Activated CD8-positive, alpha-beta T cell treated with anti-CD3 and anti-CD28 coated beads for 36 hours (primary cell): ENCODE data around the gene PAGE2. TPM values are rescaled to one million over a fixed set of nuclear protein-coding genes. Genes with fewer than 3 reads are reported as not detected.

ENCODE experiments used
- ATAC-seq: fragments of 200-7000 bp; cut with Tn5 transposase; one replicate; pipeline ENCODE4 v1.10.0; 2021; ENCODE audit warnings: mild to moderate bottlenecking, moderate library complexity
- CTCF ChIA-PET: fragments of 350-600 bp; sonication (Branson Sonifier 250); formaldehyde crosslinking; loops from one replicate; lab custom pipeline; 2021; ENCODE audit warnings: antibody characterized with exemption; lab: Charles Lee
- POLR2A ChIA-PET: fragments of 350-600 bp; sonication (Branson Sonifier 250); formaldehyde crosslinking; loops from one replicate; lab custom pipeline; 2021; ENCODE audit warnings: antibody characterized with exemption; lab: Charles Lee
- DNase-seq: peaks from one replicate; pipeline ENCODE4 v3.0.0-alpha.2; 2020
- H3K27ac Mint-ChIP-seq: one replicate; pipeline ENCODE4 v1.8.0; 2021; ENCODE audit warnings: mild to moderate bottlenecking, mixed read lengths
- H3K27me3 Mint-ChIP-seq: one replicate; pipeline ENCODE4 v1.8.0; 2021; ENCODE audit warnings: mixed read lengths
- H3K36me3 Mint-ChIP-seq: one replicate; pipeline ENCODE4 v1.8.0; 2021; ENCODE audit warnings: low read depth, mixed read lengths
- H3K4me1 Mint-ChIP-seq: one replicate; pipeline ENCODE4 v1.8.0; 2021; ENCODE audit warnings: low read depth, mixed read lengths
- H3K4me3 Mint-ChIP-seq: one replicate; pipeline ENCODE4 v1.8.0; 2021; ENCODE audit warnings: mild to moderate bottlenecking, moderate library complexity, mixed read lengths
- H3K9me3 Mint-ChIP-seq: one replicate; pipeline ENCODE4 v1.8.0; 2021; ENCODE audit warnings: mixed read lengths
- CTCF ChIP-seq: fragments of 200-600 bp; IDR thresholded peaks from one replicate; pipeline ENCODE4 v1.8.0; 2022; ENCODE audit warnings: antibody characterized with exemption, mild to moderate bottlenecking
- intact Hi-C: fragments of 100-400 bp; cut with micrococcal nuclease; formaldehyde crosslinking; loops from one replicate; pipeline ENCODE4 v1.10.0; 2022
- total RNA-seq, 2 experiments: library from RNA; stranded (reverse); gene quantifications; one replicate each; pipeline ENCODE4 v1.2.3, GENCODE V29; 2021

Gene PAGE2
- total RNA-seq, 2 experiments from 2014 or later, result not detected

GRCh38 chrX:55099162-55099561 lies 10.3 kb downstream of the PAGE2 start:
- no peaks in the 10 kb centered on the region for H3K9me3 Mint-ChIP-seq
- no peak overlapping the region for H3K27ac Mint-ChIP-seq
- no peaks in the 10 kb centered on the region for H3K27me3 Mint-ChIP-seq
- ChIA-PET POLR2A (no interaction called here), CTCF (no interaction called here)
- ATAC-seq, result no peak
- H3K4me1 Mint-ChIP-seq, result no peaks in the 10 kb centered on the region
- no peak for TF ChIP-seq CTCF
- intact Hi-C loops, result no loop called here
- H3K36me3 Mint-ChIP-seq, result no peaks in the 10 kb centered on the region
- no peak overlapping the region for H3K4me3 Mint-ChIP-seq
- DNase-seq, result no peak

GRCh38 chrX:55102754-55103153 lies 13.9 kb downstream of the PAGE2 start:
- DNase-seq (no peak), ATAC-seq (no peak)
- no peaks in the 10 kb centered on the region for H3K9me3 Mint-ChIP-seq
- H3K36me3 Mint-ChIP-seq, result no peaks in the 10 kb centered on the region
- ChIA-PET POLR2A (no interaction called here), CTCF (no interaction called here)
- no peak overlapping the region for H3K27ac Mint-ChIP-seq
- H3K4me1 Mint-ChIP-seq, result no peaks in the 10 kb centered on the region
- no peak for TF ChIP-seq CTCF
- no peaks in the 10 kb centered on the region for H3K27me3 Mint-ChIP-seq
- intact Hi-C loops, result no loop called here
- no peak overlapping the region for H3K4me3 Mint-ChIP-seq

GRCh38 chrX:55107262-55107661 lies 18.4 kb downstream of the PAGE2 start:
- intact Hi-C loops, result no loop called here
- CTCF ChIA-PET, result no interaction called here
- TF ChIP-seq CTCF, result no peak
- no peaks in the 10 kb centered on the region for H3K9me3 Mint-ChIP-seq
- no peaks in the 10 kb centered on the region for H3K4me1 Mint-ChIP-seq
- no peak for ATAC-seq
- H3K36me3 Mint-ChIP-seq, result no peaks in the 10 kb centered on the region
- POLR2A ChIA-PET, result no interaction called here
- H3K4me3 Mint-ChIP-seq, result no peak overlapping the region
- H3K27me3 Mint-ChIP-seq, result no peaks in the 10 kb centered on the region
- no peak for DNase-seq
- H3K27ac Mint-ChIP-seq, result no peak overlapping the region

- no peak for DNase-seq
- intact Hi-C loops, result no loop called here
- POLR2A ChIA-PET, result no interaction called here
- Mint-ChIP-seq H3K4me1 (no peaks in the 10 kb centered on the region), H3K27ac (no peak overlapping the region), H3K36me3 (no peaks in the 10 kb centered on the region), H3K4me3 (no peak overlapping the region), H3K9me3 (no peaks in the 10 kb centered on the region), H3K27me3 (no peaks in the 10 kb centered on the region)
- TF ChIP-seq CTCF, result no peak
- ATAC-seq, result no peak
- CTCF ChIA-PET, result no interaction called here
Measured at GRCh38 chrX:55107911-55108310, 19.1 kb downstream of the PAGE2 start.

- intact Hi-C loops, result no loop called here
- CTCF ChIA-PET, result no interaction called here
- POLR2A ChIA-PET, result no interaction called here
Measured at GRCh38 chrX:55109306-55109705, 20.5 kb downstream of the PAGE2 start.

More at GRCh38 chrX:55109306-55109705, 20.5 kb downstream of the PAGE2 start:
- ATAC-seq (no peak), DNase-seq (no peak)
- H3K27me3 Mint-ChIP-seq, result no peaks in the 10 kb centered on the region
- no peaks in the 10 kb centered on the region for H3K36me3 Mint-ChIP-seq
- H3K27ac Mint-ChIP-seq, result no peak overlapping the region
- no peaks in the 10 kb centered on the region for H3K4me1 Mint-ChIP-seq
- H3K4me3 Mint-ChIP-seq, result no peak overlapping the region
- H3K9me3 Mint-ChIP-seq, result no peaks in the 10 kb centered on the region
- TF ChIP-seq CTCF, result no peak
